Right ventricle myocardium inferior (tissue), 1 donor: ENCODE data around the gene SERPINA1. TPM values are rescaled to one million over a fixed set of nuclear protein-coding genes. Genes with fewer than 3 reads are reported as not detected.
"Not testable (repeated sequence)": the region's sequence is repeated elsewhere in the genome, so short reads cannot be mapped to it uniquely, and the experiment has no call there.

Experiments
- ATAC-seq: fragments of 200-7000 bp; cut with Tn5 transposase; one replicate; pipeline ENCODE4 v1.9.1; 2020; ENCODE audit warnings: mild to moderate bottlenecking, moderate library complexity
- DNase-seq: peaks from one replicate; pipeline ENCODE4 v3.0.0; 2021; ENCODE audit errors: missing footprints
- intact Hi-C: fragments of 100-400 bp; cut with DNase I; formaldehyde crosslinking; loops from one replicate; pipeline ENCODE4 v1.11.0; 2022
- long read RNA-seq: library from polyadenylated mRNA; unstranded; transcript quantifications from one replicate; pipeline ENCODE4 v2.0.0, GENCODE V29; 2021
- total RNA-seq: library from RNA; stranded (reverse); fragmentation: NEBNext Ultra II Directional; extraction: Animal tissue kit (Norgen Biotek cat#: 25700); gene quantifications from one replicate; pipeline ENCODE4 v1.2.1, GENCODE V29; 2021
- donor health status: DM: no; HTN: yes; CAD: no; lungs with severe emphysema.

SERPINA1 gene
- 9.1 TPM for total RNA-seq
- long read RNA-seq, partial matches to known transcripts = 0 of 3 reads
- long read RNA-seq, other reads (novel, unspliced or antisense) = 0 of 3 reads

- ATAC-seq (no peak), DNase-seq (no peak)
- intact Hi-C loops = no loop called here
Measured at GRCh38 chr14:94388384-94389103, at the start of gene SERPINA1. Gene SERPINA1, minus strand, starts transcription at chr14:94388602. Its CDS starts 5,365 bp downstream, at chr14:94383237.

- intact Hi-C loops = no loop called here
- DNase-seq (no peak), ATAC-seq (no peak)
Measured at GRCh38 chr14:94428610-94429009, 40.2 kb upstream of the SERPINA1 start.

GRCh38 chr14:94427016-94427613 is 38.7 kb upstream of the SERPINA1 start:
- ATAC-seq = no peak
- DNase-seq = no peak
- intact Hi-C loops = no loop called here

GRCh38 chr14:94426526-94426925 is 38.1 kb upstream of the SERPINA1 start:
- intact Hi-C loops = no loop called here
- ATAC-seq (no peak), DNase-seq (no peak)

GRCh38 chr14:94424371-94424770 is 36.0 kb upstream of the SERPINA1 start:
- DNase-seq (no peak), ATAC-seq (no peak)
- intact Hi-C loops = no loop called here

GRCh38 chr14:94423453-94424056 is 35.2 kb upstream of the SERPINA1 start:
- intact Hi-C loops = no loop called here
- ATAC-seq (peak; percentile 26), DNase-seq (peak; percentile 83)

- intact Hi-C loops = no loop called here
- no peak for DNase-seq
- no peak for ATAC-seq
Measured at GRCh38 chr14:94421316-94421715, 32.9 kb upstream of the SERPINA1 start.

- DNase-seq, ATAC-seq, intact Hi-C loops: not testable (repeated sequence)
Measured at GRCh38 chr14:94417497-94418205, 29.2 kb upstream of the SERPINA1 start.

GRCh38 chr14:94412671-94413638 is 24.6 kb upstream of the SERPINA1 start:
- intact Hi-C loops = no loop called here
- ATAC-seq = no peak
- DNase-seq = no peak

- no peak for ATAC-seq
- intact Hi-C loops = no loop called here
- no peak for DNase-seq
Measured at GRCh38 chr14:94411638-94412037, 23.2 kb upstream of the SERPINA1 start.

GRCh38 chr14:94409430-94409829 is 21.0 kb upstream of the SERPINA1 start:
- ATAC-seq, intact Hi-C loops, DNase-seq: not testable (repeated sequence)

- intact Hi-C loops = no loop called here
- ATAC-seq (no peak), DNase-seq (no peak)
Measured at GRCh38 chr14:94408546-94409095, 20.2 kb upstream of the SERPINA1 start.

- intact Hi-C loops = no loop called here
- ATAC-seq (no peak), DNase-seq (no peak)
Measured at GRCh38 chr14:94407906-94408305, 19.5 kb upstream of the SERPINA1 start.

GRCh38 chr14:94406910-94407309 is 18.5 kb upstream of the SERPINA1 start:
- ATAC-seq = no peak
- DNase-seq = no peak
- intact Hi-C loops = no loop called here

GRCh38 chr14:94405486-94405885 is 17.1 kb upstream of the SERPINA1 start:
- ATAC-seq (no peak), DNase-seq (no peak)
- intact Hi-C loops = no loop called here

GRCh38 chr14:94404561-94404960 is 16.2 kb upstream of the SERPINA1 start:
- ATAC-seq = no peak
- intact Hi-C loops = no loop called here
- no peak for DNase-seq

GRCh38 chr14:94403312-94403932 is 15.0 kb upstream of the SERPINA1 start:
- intact Hi-C loops = no loop called here
- DNase-seq (no peak), ATAC-seq (no peak)

GRCh38 chr14:94401083-94401482 is 12.7 kb upstream of the SERPINA1 start:
- ATAC-seq (no peak), DNase-seq (no peak)
- intact Hi-C loops = no loop called here
